Thyroid gland (tissue), 4 donors: ENCODE data around the gene POC1A.

ENCODE experiments used
- CTCF ChIP-seq, 6 experiments: fragments of 200-600 bp in 3 of 6; fragments of 450-650 bp in 3 of 6; sonication (generic) in 3 of 6; IDR thresholded peaks; one replicate each; pipeline ENCODE4 v1.5.1; 2016 to 2019; ENCODE audit warnings: antibody characterized with exemption in 6 of 6, mild to moderate bottlenecking in 2 of 6, inconsistent platforms in 1 of 6, moderate library complexity in 1 of 6
- POLR2A ChIP-seq, 2 donors: fragments of 450-650 bp; IDR thresholded peaks; one replicate each; pipeline ENCODE4 v1.6.1; 2017; ENCODE audit warnings: antibody characterized with exemption in 2 of 2, mild to moderate bottlenecking in 2 of 2, moderate library complexity in 1 of 2

- no peak for TF ChIP-seq CTCF (IDR thresholded peaks at IDR 0.05)
- TF ChIP-seq POLR2A (IDR thresholded peaks at IDR 0.05), result no peak
Measured at GRCh38 chr3:52046186-52046901, 107.9 kb downstream of the POC1A start.
